Type B pancreatic cell (in vitro differentiated cells): ENCODE measurements around the gene KIZ. TPM values are rescaled to one million over a fixed set of nuclear protein-coding genes. Genes with fewer than 3 reads are reported as not detected.

Experiments
- DNase-seq: peaks from one replicate; pipeline ENCODE4 v3.0.0; 2021; ENCODE audit warnings: mixed read lengths; ENCODE audit not compliant: unreplicated experiment; ENCODE audit errors: extremely low spot score
- H3K27ac Mint-ChIP-seq: 2 replicates; pipeline ENCODE4 v1.8.0; 2021; ENCODE audit warnings: mild to moderate bottlenecking, mixed read lengths
- H3K27me3 Mint-ChIP-seq: 2 replicates; pipeline ENCODE4 v1.8.0; 2021; ENCODE audit warnings: mixed read lengths
- H3K36me3 Mint-ChIP-seq: 2 replicates; pipeline ENCODE4 v1.8.0; 2021; ENCODE audit warnings: mixed read lengths
- H3K4me1 Mint-ChIP-seq: one replicate; pipeline ENCODE4 v1.8.0; 2021; ENCODE audit warnings: mixed read lengths; ENCODE audit not compliant: unreplicated experiment
- H3K4me3 Mint-ChIP-seq: 2 replicates; pipeline ENCODE4 v1.8.0; 2021; ENCODE audit warnings: mild to moderate bottlenecking, mixed read lengths
- H3K9me3 Mint-ChIP-seq: 2 replicates; pipeline ENCODE4 v1.8.0; 2021; ENCODE audit warnings: mixed read lengths
- total RNA-seq: library from RNA; stranded (reverse); gene quantifications from 2 replicates; pipeline ENCODE4 v1.2.1, GENCODE V29; 2021; ENCODE audit warnings: low replicate concordance
- TF ChIP-seq, protein P1 (sequence below): fragments of 200-600 bp; sonication (generic); conservative IDR thresholded peaks from 2 replicates; pipeline ENCODE4 v1.5.0; 2021; ENCODE audit warnings: antibody characterized with exemption, mild to moderate bottlenecking

The KIZ gene
- total RNA-seq, 1 donor from 2014 or later, result 15.5 TPM

DNA sequence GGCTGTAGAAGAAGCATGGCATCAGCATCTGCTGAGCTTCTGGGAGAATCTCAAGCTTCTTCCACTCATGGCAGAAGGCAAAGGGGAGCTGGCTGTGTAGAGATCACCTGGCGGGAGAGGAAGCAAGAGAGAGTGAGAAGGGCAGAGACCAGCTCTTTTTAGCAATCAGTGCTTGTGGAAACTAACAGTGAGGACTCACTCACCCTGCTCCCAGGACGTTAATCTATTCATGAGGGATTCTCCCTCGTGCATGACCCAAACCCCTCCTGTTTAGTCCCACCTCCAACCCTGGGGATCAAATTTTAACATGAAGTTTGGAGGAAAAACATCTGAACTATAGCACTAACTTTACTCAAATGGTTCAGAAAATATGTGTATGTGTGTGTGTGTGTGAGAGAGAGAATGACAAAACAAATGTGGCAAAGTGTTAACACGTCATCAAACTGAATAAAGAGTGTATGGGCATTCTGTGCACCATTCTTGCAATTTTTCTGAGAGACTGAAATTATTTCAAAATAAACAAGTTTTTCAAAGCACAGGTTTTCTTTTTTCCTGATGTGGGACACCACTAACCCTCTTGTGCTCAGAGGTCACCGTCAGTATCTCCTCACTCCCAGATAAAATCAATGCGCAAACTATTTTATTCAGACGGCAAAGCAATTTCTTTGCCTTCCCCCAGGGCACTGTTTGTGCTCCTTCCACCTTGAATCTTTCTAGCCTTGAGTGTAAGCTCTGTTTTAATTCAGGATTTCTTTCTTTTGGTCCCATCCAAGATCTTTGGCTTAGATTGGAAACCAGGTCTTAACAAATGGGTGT, 154.0 kb downstream of the KIZ start:
- TF ChIP-seq, protein P1, sequence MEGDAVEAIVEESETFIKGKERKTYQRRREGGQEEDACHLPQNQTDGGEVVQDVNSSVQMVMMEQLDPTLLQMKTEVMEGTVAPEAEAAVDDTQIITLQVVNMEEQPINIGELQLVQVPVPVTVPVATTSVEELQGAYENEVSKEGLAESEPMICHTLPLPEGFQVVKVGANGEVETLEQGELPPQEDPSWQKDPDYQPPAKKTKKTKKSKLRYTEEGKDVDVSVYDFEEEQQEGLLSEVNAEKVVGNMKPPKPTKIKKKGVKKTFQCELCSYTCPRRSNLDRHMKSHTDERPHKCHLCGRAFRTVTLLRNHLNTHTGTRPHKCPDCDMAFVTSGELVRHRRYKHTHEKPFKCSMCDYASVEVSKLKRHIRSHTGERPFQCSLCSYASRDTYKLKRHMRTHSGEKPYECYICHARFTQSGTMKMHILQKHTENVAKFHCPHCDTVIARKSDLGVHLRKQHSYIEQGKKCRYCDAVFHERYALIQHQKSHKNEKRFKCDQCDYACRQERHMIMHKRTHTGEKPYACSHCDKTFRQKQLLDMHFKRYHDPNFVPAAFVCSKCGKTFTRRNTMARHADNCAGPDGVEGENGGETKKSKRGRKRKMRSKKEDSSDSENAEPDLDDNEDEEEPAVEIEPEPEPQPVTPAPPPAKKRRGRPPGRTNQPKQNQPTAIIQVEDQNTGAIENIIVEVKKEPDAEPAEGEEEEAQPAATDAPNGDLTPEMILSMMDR, result no peak
- Mint-ChIP-seq H3K27ac (no peak overlapping the region), H3K36me3 (no peaks in the 10 kb centered on the region), H3K4me1 (no peaks in the 10 kb centered on the region), H3K4me3 (no peak overlapping the region), H3K9me3 (no peaks in the 10 kb centered on the region), H3K27me3 (peaks cover 32% of the 10 kb centered on the region)
- DNase-seq, result no peak

DNA sequence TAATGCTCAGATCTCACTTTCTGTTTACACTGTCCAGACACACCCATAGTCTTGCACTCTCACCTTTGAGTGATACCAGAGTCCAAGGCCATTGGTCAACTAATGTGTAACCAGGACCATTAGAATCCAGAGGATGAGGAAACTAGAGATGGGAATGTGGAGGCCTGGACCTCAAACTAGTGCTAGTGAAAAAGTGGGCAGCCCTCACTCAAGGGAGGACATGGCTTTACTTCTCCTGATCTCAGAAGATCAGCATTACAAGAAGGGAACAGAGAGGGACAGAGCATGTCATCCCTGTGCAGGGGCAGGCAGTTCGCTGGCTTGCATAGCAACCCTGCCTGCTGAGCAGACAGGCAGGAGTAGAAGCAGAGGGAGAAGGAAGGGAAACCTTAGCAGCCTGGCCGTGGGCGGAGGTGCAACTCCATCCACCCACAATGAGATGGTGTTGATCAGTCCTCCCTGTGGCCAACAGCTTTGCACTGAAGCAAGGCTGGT, 154.7 kb downstream of the KIZ start:
- H3K27ac Mint-ChIP-seq, result no peak overlapping the region
- H3K4me1 Mint-ChIP-seq, result no peaks in the 10 kb centered on the region
- TF ChIP-seq, protein P1, result no peak
- DNase-seq, result no peak
- no peak overlapping the region for H3K4me3 Mint-ChIP-seq
- H3K36me3 Mint-ChIP-seq, result no peaks in the 10 kb centered on the region
- H3K27me3 Mint-ChIP-seq, result peaks cover 32% of the 10 kb centered on the region
- peaks cover 4% of the 10 kb centered on the region for H3K9me3 Mint-ChIP-seq

DNA sequence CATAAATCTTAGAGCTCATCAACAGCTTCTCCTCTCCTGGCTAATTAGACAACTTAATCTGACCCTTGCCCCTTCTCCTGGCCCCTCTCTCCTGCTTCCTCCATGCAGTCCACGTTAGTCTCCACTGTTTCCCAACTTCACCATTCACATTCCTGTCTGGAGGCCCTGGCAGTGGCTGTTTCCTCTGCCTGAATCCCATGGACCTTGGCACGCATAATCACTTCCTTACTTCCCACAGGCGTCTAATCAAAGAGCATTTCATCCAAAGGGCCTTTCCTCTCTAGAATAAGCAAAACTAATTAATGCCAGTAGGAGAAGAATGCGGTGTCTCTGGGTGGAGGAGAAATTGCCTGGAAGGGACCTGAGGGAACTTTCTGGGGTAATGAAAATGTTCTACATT, 160.9 kb downstream of the KIZ start:
- H3K36me3 Mint-ChIP-seq, result no peaks in the 10 kb centered on the region
- peaks cover 8% of the 10 kb centered on the region for H3K9me3 Mint-ChIP-seq
- H3K4me1 Mint-ChIP-seq, result no peaks in the 10 kb centered on the region

DNA sequence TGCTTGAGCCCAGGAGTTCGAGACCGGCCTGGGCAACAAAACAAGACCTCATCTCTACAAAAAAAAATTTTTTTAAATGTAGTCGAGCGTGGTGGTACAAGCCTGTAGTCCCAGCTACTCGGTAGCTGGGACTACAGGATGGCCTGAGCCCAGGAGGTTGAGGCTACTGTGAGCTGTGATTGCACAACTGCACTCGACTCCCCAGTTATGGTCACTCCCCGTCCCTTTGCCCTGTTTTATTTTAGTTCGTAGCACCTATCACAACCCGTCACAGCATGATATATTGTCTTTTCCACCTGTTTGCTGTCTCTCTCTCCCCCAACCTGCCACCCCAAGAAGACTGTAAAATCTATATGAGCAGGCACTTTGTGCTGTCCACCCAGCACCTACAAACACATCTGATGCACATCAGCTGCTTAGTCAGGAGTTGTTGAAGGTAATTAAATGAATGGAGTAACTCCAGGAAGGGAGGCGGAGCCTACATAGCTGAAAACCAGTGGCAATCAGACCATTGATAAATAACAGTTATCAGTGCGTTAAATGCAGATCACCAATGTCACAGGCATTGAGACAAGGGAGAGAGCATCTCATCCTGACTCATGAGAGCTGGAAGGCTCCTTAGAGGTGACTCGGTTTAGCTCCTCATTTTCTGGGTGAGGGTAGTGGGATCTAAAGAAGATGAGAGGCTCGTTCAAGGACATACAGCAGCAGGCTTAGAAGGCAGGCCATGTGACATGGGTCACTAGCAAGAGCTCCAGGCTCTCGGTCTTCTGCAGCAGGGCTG, 162.9 kb downstream of the KIZ start:
- Mint-ChIP-seq H3K4me3 (no peak overlapping the region), H3K27ac (no peak overlapping the region), H3K36me3 (no peaks in the 10 kb centered on the region), H3K9me3 (peaks cover 8% of the 10 kb centered on the region), H3K27me3 (peaks cover 23% of the 10 kb centered on the region), H3K4me1 (no peaks in the 10 kb centered on the region)
- DNase-seq, result no peak
- TF ChIP-seq, protein P1, result no peak

More for the DNA sequence above, 160.9 kb downstream of the KIZ start:
- H3K27me3 Mint-ChIP-seq, result peaks cover 20% of the 10 kb centered on the region
- DNase-seq, result no peak
- TF ChIP-seq, protein P1, result no peak
- no peak overlapping the region for H3K27ac Mint-ChIP-seq
- no peak overlapping the region for H3K4me3 Mint-ChIP-seq

DNA sequence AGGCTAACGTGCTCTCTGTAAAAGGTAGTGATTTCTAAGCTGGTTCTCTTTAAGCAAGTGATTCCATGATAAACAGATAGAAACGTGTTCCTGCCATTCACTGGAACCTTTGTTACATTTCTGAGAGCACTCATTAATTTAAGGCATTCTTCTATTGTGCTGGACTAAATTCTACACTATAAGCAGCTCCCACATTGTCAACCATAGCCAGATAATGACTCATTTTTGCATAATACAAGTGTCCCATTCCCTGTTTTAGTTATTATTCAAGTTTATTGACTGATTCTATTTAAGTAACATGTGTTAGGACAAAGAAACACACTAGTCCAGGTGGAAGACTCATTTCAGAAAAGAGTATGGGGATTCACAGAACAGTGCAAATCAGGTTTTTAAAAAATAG, 163.8 kb downstream of the KIZ start:
- H3K9me3 Mint-ChIP-seq, result peaks cover 8% of the 10 kb centered on the region
- no peak overlapping the region for H3K27ac Mint-ChIP-seq
- DNase-seq, result no peak
- H3K4me1 Mint-ChIP-seq, result no peaks in the 10 kb centered on the region
- TF ChIP-seq, protein P1, result no peak
- H3K27me3 Mint-ChIP-seq, result peaks cover 30% of the 10 kb centered on the region
- no peaks in the 10 kb centered on the region for H3K36me3 Mint-ChIP-seq
- no peak overlapping the region for H3K4me3 Mint-ChIP-seq
